Hepatocyte (in vitro differentiated cells): ENCODE results near the gene CDON. TPM values are rescaled to one million over a fixed set of nuclear protein-coding genes. Genes with fewer than 3 reads are reported as not detected.

ENCODE experiments used
- DNase-seq: peaks from one replicate; pipeline ENCODE4 v3.0.0-alpha.2; 2016; ENCODE audit warnings: low spot score
- H2AFZ ChIP-seq: fragments of 200-600 bp; sonication (generic); 2 replicates; pipeline ENCODE4 v1.6.0; 2016; ENCODE audit warnings: antibody characterized with exemption, mild to moderate bottlenecking
- H3K27ac ChIP-seq: fragments of 200-600 bp; sonication (generic); 2 replicates; pipeline ENCODE4 v1.5.1; 2016; ENCODE audit warnings: mild to moderate bottlenecking
- H3K27me3 ChIP-seq: fragments of 200-600 bp; sonication (generic); 2 replicates; pipeline ENCODE4 v1.6.1; 2016
- H3K36me3 ChIP-seq: fragments of 200-600 bp; sonication (generic); replicated peaks from 2 replicates; pipeline ENCODE4 v1.5.1; 2016; ENCODE audit warnings: low read depth; ENCODE audit not compliant: insufficient read depth
- H3K4me1 ChIP-seq: fragments of 200-600 bp; sonication (generic); 2 replicates; pipeline ENCODE4 v1.5.1; 2016; ENCODE audit warnings: mild to moderate bottlenecking, moderate library complexity; ENCODE audit not compliant: insufficient read depth
- H3K4me2 ChIP-seq: fragments of 200-600 bp; sonication (generic); 2 replicates; pipeline ENCODE4 v1.6.0; 2016
- H3K4me3 ChIP-seq: fragments of 200-600 bp; sonication (generic); 2 replicates; pipeline ENCODE4 v1.5.1; 2016; ENCODE audit warnings: mild to moderate bottlenecking
- H3K79me2 ChIP-seq: fragments of 200-600 bp; sonication (generic); 2 replicates; pipeline ENCODE4 v1.6.0; 2017; ENCODE audit warnings: mild to moderate bottlenecking
- H3K9me2 ChIP-seq: fragments of 200-600 bp; sonication (generic); replicated peaks from 2 replicates; pipeline ENCODE4 v1.6.0; 2017; ENCODE audit warnings: mild to moderate bottlenecking; ENCODE audit not compliant: insufficient read depth
- H3K9me3 ChIP-seq: fragments of 200-600 bp; sonication (generic); 2 replicates; pipeline ENCODE4 v1.5.1; 2016; ENCODE audit warnings: low read depth, mild to moderate bottlenecking
- H4K20me1 ChIP-seq: fragments of 200-600 bp; sonication (generic); 2 replicates; pipeline ENCODE4 v1.6.0; 2016; ENCODE audit warnings: mild to moderate bottlenecking; ENCODE audit not compliant: insufficient read depth, poor library complexity, severe bottlenecking
- EZH2 ChIP-seq: fragments of 200-600 bp; sonication (generic); IDR thresholded peaks from 2 replicates; pipeline ENCODE4 v1.6.1; 2016; ENCODE audit warnings: antibody characterized with exemption, mild to moderate bottlenecking, borderline replicate concordance
- EZH2phosphoT487 ChIP-seq: fragments of 200-600 bp; sonication (generic); IDR thresholded peaks from one replicate; pipeline ENCODE4 v1.6.1; 2018; ENCODE audit warnings: antibody characterized with exemption, mild to moderate bottlenecking, low read depth, moderate library complexity; ENCODE audit not compliant: unreplicated experiment, severe bottlenecking
- WGBS: methylation state at CpG from one replicate; pipeline ENCODE4 v1.1.6; 2016; ENCODE audit warnings: low lambda C conversion rate; ENCODE audit errors: missing lambda C conversion rate; 5-methylcytosine and 5-hydroxymethylcytosine counted together
- polyA plus RNA-seq: library from polyadenylated mRNA; unstranded; fragments of >200 nt; fragmentation: Nextera tagmentation; extraction: Ambion mirVana; gene quantifications from 2 replicates; pipeline ENCODE4 v1.2.1, GENCODE V29; 2016
- total RNA-seq: library from RNA; depleted of rRNA; stranded (reverse); fragments of >200 nt; gene quantifications from 2 replicates; pipeline ENCODE4 v1.2.3, GENCODE V29; 2014
- TF ChIP-seq, protein P1 (sequence below): fragments of 200-600 bp; sonication (generic); IDR thresholded peaks from 2 replicates; pipeline ENCODE4 v1.5.1; 2016; ENCODE audit warnings: antibody characterized with exemption, mild to moderate bottlenecking; ENCODE audit not compliant: poor library complexity

Gene CDON
- total and polyA plus RNA-seq, 2 experiments from 2014 or later = 17.5 to 41.9 TPM

GRCh38 chr11:126084608-126084912 lies 21.9 kb upstream of the CDON start:
- TF ChIP-seq, protein P1, sequence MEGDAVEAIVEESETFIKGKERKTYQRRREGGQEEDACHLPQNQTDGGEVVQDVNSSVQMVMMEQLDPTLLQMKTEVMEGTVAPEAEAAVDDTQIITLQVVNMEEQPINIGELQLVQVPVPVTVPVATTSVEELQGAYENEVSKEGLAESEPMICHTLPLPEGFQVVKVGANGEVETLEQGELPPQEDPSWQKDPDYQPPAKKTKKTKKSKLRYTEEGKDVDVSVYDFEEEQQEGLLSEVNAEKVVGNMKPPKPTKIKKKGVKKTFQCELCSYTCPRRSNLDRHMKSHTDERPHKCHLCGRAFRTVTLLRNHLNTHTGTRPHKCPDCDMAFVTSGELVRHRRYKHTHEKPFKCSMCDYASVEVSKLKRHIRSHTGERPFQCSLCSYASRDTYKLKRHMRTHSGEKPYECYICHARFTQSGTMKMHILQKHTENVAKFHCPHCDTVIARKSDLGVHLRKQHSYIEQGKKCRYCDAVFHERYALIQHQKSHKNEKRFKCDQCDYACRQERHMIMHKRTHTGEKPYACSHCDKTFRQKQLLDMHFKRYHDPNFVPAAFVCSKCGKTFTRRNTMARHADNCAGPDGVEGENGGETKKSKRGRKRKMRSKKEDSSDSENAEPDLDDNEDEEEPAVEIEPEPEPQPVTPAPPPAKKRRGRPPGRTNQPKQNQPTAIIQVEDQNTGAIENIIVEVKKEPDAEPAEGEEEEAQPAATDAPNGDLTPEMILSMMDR = no peak
- no peak for TF ChIP-seq EZH2phosphoT487
- TF ChIP-seq EZH2 = no peak
- Histone ChIP-seq H3K9me3 (no peaks in the 10 kb centered on the region), H4K20me1 (no peaks in the 10 kb centered on the region), H3K36me3 (no peaks in the 10 kb centered on the region), H2AFZ (no peak overlapping the region), H3K79me2 (no peaks in the 10 kb centered on the region), H3K4me2 (no peak overlapping the region), H3K27ac (no peak overlapping the region), H3K4me3 (no peak overlapping the region), H3K4me1 (peaks cover 25% of the 10 kb centered on the region), H3K9me2 (no peaks in the 10 kb centered on the region), H3K27me3 (no peaks in the 10 kb centered on the region)
- no peak for DNase-seq
- 72% methylated on average over 4 of the region's 4 CpGs for WGBS

DNA sequence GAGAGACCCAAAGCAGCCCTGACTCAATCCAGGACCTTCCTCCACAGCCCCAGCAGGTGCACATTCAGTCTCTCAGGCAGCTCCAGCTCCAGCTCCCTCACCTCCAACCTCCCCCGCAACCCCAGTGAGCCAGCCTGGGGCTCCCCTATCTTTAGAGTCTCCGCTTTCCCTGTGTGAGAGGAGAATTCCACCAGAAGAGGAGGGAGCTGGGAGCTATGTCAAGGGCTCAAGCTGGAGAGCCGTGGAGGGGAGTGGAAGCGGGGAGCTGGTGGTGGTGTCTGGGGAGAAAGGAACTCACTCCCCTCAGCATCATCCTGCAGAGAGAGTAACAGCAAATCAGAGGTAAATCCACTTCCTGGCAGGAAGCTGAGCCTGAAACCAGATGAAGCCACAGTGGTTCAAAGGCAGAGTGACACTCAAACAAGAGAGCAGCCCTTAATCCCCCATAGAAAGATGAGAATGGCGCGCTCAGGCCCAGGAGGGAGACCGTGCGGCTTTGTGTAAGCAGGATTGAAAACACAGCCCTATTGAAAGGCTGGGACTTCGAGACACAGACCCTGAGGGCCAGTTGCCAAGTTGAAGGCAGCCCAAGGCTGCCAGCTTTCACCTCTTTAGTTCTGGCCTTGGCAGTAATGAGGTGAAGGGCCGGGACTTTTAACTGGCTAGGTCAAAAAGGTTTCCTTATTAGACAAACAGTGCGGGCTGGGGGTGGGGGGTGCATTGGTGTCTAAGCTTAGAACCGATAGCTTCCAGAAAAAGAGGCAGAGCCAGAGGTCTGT lies 21.4 kb upstream of the CDON start:
- Histone ChIP-seq H2AFZ (no peak overlapping the region), H3K9me2 (no peaks in the 10 kb centered on the region), H3K9me3 (no peaks in the 10 kb centered on the region), H3K36me3 (no peaks in the 10 kb centered on the region), H3K4me3 (no peak overlapping the region), H3K27me3 (no peaks in the 10 kb centered on the region), H3K4me2 (no peak overlapping the region), H3K4me1 (peaks cover 30% of the 10 kb centered on the region), H4K20me1 (no peaks in the 10 kb centered on the region), H3K79me2 (no peaks in the 10 kb centered on the region), H3K27ac (no peak overlapping the region)
- WGBS = 67% methylated on average over 12 of the region's 12 CpGs
- no peak for TF ChIP-seq EZH2phosphoT487
- no peak for TF ChIP-seq EZH2
- TF ChIP-seq, protein P1 = no peak
- DNase-seq = no peak

DNA sequence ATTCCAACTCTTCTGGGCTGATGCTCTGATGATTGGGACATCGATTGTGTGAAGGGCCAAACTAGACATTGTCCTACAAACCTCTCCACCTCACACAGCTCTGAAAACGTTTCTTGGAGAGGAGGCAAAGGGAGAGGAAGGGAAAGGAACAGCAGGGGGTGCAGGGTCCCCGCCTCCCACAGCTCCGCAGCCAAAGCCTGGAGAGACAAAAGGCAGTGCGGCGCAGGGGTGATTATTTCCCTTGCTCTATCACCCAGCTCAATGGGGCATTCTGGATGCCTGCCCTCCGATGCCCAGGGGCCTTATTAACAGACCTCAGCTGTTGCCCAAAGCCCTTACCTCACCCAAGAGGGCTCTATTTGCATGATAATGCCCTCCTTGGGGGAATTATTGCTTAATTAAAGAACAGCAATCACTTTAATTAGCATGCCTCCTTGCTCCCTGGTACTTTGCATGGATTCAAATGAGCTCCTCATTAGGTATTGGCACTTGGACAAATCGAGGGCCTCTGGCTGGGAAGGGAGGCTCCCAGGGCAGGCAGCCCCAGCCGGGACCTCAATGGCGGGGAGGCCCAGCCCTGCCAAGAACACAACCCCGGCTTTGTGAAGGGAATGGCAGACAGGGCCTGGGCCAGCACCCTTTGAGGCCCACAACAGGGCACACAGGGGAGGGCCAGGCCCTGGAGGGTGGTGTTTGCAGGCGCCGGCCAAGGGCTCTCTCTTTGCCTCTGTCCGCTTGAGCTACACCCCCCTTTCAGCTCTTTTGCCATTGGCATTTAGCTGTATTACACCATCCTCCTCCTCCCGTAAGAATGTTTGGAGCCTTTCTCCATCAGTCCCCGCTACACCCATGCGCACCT lies 19.8 kb upstream of the CDON start:
- Histone ChIP-seq H3K9me3 (no peaks in the 10 kb centered on the region), H4K20me1 (no peaks in the 10 kb centered on the region), H3K4me2 (no peak overlapping the region), H3K36me3 (no peaks in the 10 kb centered on the region), H3K27me3 (no peaks in the 10 kb centered on the region), H3K27ac (no peak overlapping the region), H3K9me2 (no peaks in the 10 kb centered on the region), H3K4me1 (peaks cover 30% of the 10 kb centered on the region), H3K4me3 (no peak overlapping the region), H2AFZ (no peak overlapping the region), H3K79me2 (no peaks in the 10 kb centered on the region)
- no peak for TF ChIP-seq EZH2
- TF ChIP-seq, protein P1 = no peak
- no peak for TF ChIP-seq EZH2phosphoT487
- no peak for DNase-seq
- 83% methylated on average over 17 of the region's 17 CpGs for WGBS
